ENCODE results near the gene CLEC4C. TPM values are rescaled to one million over a fixed set of nuclear protein-coding genes. Genes with fewer than 3 reads are reported as not detected.

Gene CLEC4C
- total and polyA plus RNA-seq, 2 of the 8 experiments (the other 6 are each of a cell fraction or from before 2014, with no cell fraction given) = 0.76 TPM; not detected in 1

- Histone ChIP-seq H3K18ac (ENCODE audit: extremely low read depth, low read length) (no peak overlapping the region), H4K5ac (ENCODE audit: insufficient read length, low read depth, low read length) (peak overlapping the region; percentile 54), H3K36me3 (ENCODE audit: control insufficient read depth in 2 of 4, insufficient read depth in 4 of 4, low read length in 3 of 4) (no peaks in the 10 kb centered on the region), H3K14ac (ENCODE audit: insufficient read length) (no peak overlapping the region), H3K4ac (replicated peaks; ENCODE audit: insufficient read length, low read depth, low read length) (no peak overlapping the region), H3K4me1 (replicated peaks in 1 of 4; ENCODE audit: control insufficient read depth in 3 of 4, insufficient read depth in 4 of 4, low read length in 3 of 4) (peaks cover 0 to 10% (median 3%) of the 10 kb centered on the region in 4 experiments; a peak in 2 of 7 replicates), H2AK5ac (ENCODE audit: low read depth, low read length) (no peak overlapping the region), H2BK5ac (ENCODE audit: low read depth, low read length) (peak overlapping the region; percentile 26; the same call in 1 of the 2 replicates), H3K79me2 (ENCODE audit: control insufficient read depth in 1 of 2, insufficient read depth in 2 of 2, low read length in 2 of 2) (no peaks in the 10 kb centered on the region), H3K79me1 (ENCODE audit: low read depth, low read length) (no peaks in the 10 kb centered on the region), H3K27me3 (replicated peaks in 1 of 4; ENCODE audit: control insufficient read depth in 3 of 4, extremely low read depth in 1 of 4, insufficient read depth in 3 of 4, low read length in 3 of 4) (no peaks in the 10 kb centered on the region), H3K23ac (ENCODE audit: insufficient read length) (no peak overlapping the region), H2BK120ac (replicated peaks; ENCODE audit: low read depth, low read length) (peak overlapping the region; percentile 69), H2BK15ac (ENCODE audit: low read length) (no peak overlapping the region), H4K20me1 (replicated peaks in 1 of 2; ENCODE audit: control insufficient read depth in 1 of 2, insufficient read depth in 2 of 2, low read length in 2 of 2) (no peaks in the 10 kb centered on the region), H3K4me3 (ENCODE audit: extremely low read depth in 1 of 4, insufficient read depth in 2 of 4, low read depth in 3 of 4, low read length in 4 of 4) (peak overlapping the region in 1 of 4 experiments; percentile 23; a peak in 2 of 8 replicates), H2BK12ac (ENCODE audit: low read depth, low read length) (no peak overlapping the region), H3K27ac (ENCODE audit: low read depth, low read length) (no peak overlapping the region), H3K9me3 (ENCODE audit: insufficient read depth in 2 of 2, low read depth in 1 of 2, low read length in 1 of 2) (no peaks in the 10 kb centered on the region), H3K9ac (replicated peaks in 1 of 4; ENCODE audit: extremely low read depth in 1 of 4, low read depth in 3 of 4, low read length in 3 of 4) (no peak overlapping the region), H3K4me2 (ENCODE audit: insufficient read depth in 1 of 2, low read depth in 2 of 2, low read length in 2 of 2) (peak overlapping the region; percentile 9 to 51; a peak in 1 of 4 replicates), H4K8ac (ENCODE audit: extremely low read depth, insufficient read depth, low read length) (no peak overlapping the region), H4K91ac (replicated peaks; ENCODE audit: insufficient read length, low read length) (peak overlapping the region; percentile 83), H3K56ac (replicated peaks; ENCODE audit: insufficient read length, low read depth, low read length) (no peak overlapping the region), H2AFZ (ENCODE audit: low read length) (no peak overlapping the region), H3K23me2 (ENCODE audit: low read depth, low read length) (peaks cover 3% of the 10 kb centered on the region; the same call in 1 of the 2 replicates), H2BK20ac (ENCODE audit: low read length) (0 out of 2 replicates have a peak overlapping the region, but pooled peaks have one; percentile 44)
- no peak for DNase-seq (ENCODE audit: low read depth in 1 of 2, low spot score in 2 of 2)
- POLR2A ChIA-PET (ENCODE audit: partially characterized antibody) = interaction anchor here (0.6 to 1.6 kb wide), 4 partner anchors 8 to 49 kb away, joined by 3 to 5 read pairs (median 3); no protein-coding TSS in a partner anchor
- 55% methylated on average over 9 of the region's 9 CpGs; no CpG with 5 or more reads in 1 of the 2 experiments for WGBS, 2 experiments (ENCODE audit: extremely low coverage in 1 of 2, insufficient coverage in 1 of 2, insufficient read length in 1 of 2, insufficient replicate concordance in 2 of 2, low coverage in 1 of 2, low lambda C conversion rate in 2 of 2, missing lambda C conversion rate in 1 of 2)
- FAIRE-seq = no peak
- peak; percentile 41; the same call in 1 of the 2 replicates for TF ChIP-seq CEBPB (IDR thresholded peaks at IDR 0.05; ENCODE audit: low read depth, low read length)
- TF ChIP-seq SP1 (IDR thresholded peaks at IDR 0.05; ENCODE audit: low read depth, low read length) = no peak
- CTCF ChIA-PET (ENCODE audit: partially characterized antibody) = interaction anchor here (0.6 to 1.1 kb wide), 3 partner anchors 42 to 615 kb away, joined by 3 to 7 read pairs (median 3); no protein-coding TSS in a partner anchor
Measured at GRCh38 chr12:7758766-7759140, 11.6 kb upstream of the CLEC4C start.
